ENCODE data around the gene SF1.

SF1 gene

DNA sequence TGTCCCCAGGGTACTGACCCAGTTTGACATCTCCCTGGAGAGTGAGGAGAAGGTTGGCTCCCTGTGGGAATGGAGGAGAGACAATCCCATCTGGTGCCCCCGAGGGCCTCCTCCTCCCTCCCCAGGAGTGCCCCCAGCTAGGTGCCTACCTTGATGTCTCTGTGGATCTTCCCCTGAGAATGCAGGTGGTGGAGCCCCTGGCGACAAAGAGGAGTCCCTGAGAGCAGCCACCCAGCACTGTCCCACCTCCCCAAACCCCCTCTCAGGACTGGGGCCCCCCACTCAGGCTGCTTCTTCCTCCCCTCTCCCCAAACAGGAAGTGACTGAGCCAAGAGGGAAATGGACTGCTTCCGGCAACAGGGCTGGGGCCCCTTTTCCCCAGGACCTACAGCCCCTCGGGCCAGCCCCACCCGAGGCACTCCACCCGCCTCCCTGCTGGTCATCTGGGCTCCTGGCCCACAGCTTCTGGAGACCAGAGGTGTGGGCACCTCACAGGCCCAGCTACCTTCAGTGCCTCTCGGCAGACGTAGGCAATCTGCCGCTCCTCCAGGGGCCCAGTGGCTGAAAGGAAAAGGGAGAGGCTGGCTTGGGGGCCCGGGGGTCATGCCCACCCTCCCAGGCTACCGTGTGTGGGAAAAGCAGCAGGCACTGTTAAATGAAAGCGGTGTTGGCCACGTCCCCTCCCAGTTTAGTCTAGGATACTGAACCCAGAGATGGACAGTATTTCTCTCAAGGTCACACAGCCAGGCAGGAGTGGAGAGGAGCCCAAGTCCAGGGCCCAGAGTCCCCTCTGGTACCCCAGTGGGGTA lies 23.4 kb upstream of the SF1 start:
- DNase-seq: no peak

- DNase-seq: no peak
Measured at GRCh38 chr11:64801158-64801464, 22.8 kb upstream of the SF1 start.

GRCh38 chr11:64800303-64801157 lies 22.2 kb upstream of the SF1 start:
- DNase-seq: no peak

DNA sequence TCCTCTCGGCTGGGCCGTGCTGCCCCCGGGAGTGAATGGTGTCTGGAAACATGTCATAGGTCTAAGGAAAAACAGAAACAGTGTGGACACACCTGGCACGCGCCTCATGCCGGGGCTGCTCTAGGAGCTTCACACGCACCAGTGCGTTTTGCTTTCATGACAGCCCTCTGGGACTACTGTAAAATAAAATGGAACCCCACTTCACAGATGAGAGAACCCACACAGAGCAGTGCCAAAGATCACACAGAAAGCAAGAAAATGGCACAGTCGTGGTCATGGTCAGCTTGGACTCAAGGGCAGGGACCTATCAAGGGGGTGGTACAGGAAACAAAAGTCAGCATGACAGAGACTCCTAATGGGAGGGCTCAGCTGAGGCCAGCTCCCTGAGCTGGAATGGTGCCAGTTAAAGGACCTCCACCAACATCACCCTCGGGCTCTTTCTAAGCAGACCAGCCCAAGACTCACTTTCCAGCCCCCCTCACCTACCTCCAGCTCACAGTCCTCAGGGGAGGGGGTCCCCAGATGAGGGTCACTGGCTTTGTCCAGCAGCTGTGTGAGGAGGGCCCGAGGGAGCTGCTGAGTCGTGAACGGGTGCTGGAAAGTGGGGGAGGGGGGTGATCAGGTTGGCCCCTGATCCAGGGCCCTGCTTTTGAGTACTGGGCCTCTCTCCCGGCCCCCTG lies 21.4 kb upstream of the SF1 start:
- no peak for DNase-seq

DNA sequence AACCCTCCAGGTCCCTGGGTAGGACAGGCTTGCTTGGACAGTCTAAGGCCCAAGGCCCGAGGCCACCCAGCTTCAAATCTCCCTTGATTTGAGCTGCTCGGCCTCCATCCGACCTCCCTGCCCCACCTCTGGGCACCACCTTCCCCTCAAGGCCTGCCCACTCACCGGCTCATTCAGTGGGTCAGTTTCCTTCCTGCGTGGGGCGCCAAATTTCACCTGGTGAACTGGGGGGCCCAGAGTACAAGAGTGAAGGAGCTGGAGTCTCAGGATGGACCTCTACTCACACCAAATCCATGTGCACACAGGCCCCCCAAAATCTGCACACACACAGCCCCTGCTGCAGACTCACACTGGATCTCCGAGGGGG lies 20.9 kb upstream of the SF1 start:
- DNase-seq: no peak

DNA sequence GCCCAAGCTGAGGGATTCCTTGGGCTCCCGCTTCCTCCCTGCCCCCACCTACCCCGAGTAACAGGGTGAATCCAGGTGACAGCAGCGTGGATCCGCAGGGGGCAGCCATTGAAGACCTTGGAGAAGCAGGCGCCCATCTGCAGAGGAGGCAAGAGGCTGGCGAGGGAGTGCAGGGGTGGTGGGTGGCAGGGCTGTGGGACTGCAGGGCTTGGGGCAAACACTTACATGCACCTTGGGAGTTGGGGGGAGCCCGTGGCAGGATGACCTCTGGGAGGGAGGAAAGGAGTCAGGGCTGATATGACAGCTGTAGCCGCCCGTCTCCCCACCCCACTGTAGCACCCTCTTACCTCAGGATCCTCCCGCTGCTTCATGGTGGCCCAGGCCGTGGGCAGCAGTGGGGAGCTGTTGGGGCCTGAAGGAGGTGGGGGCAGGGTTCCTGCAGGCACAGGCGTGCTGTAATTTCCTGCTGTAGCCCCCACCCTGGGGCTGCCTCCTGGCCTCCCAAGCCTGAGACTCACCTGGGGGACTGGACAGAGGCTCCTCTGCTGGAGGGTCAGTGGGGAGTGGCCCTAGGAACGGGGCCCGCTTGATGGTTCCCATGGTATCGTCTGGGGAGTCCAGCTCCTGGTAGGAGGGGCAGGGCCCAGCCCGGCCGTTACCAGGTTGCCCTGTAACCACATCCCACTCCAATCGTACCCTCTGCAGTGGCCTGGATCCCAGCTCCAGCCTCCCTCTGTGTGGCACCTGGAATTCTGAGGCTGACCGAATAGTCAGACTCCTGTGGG lies 18.6 kb upstream of the SF1 start:
- DNase-seq: no peak

GRCh38 chr11:64796047-64796756 lies 17.9 kb upstream of the SF1 start:
- DNase-seq: no peak

DNA sequence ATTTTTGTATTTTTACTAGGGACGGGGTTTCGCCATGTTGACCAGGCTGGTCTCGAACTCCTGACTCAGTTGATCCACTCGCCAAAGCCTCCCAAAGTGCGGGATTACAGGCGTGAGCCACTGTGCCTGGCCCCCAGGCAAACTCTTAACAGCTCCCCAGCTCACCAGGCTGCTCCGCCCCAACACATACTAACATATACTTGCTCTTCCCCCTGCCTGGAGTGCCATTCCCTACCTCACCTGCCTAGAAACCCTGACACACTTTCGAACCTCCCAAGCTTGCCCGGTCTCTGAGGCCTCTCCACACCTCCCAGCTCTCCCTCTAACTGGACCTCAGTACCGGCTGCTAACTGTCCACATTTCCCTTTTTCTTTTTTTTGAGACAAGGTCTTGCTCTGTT lies 16.2 kb upstream of the SF1 start:
- DNase-seq: no peak

- no peak for DNase-seq
Measured at GRCh38 chr11:64793271-64794160, 15.2 kb upstream of the SF1 start.

DNA sequence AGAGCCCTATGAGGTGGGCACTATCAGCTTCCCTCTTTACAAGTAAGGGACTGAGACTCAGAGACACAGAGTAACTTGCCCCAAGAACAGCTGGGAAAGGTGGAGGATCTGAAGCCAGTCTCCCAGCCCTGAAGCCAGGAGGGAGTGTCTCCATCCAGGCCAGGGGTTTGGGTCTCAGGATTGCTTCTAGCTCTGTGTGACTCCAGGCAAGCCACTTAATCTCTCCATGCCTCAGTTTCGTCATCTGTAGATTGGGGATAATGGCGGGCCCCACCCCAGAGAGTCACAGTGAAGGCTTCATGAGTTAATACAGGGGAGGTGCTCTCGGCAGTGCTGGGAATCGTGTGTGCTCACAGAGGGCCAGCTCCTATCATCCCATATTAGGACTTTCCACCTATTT lies 14.1 kb upstream of the SF1 start:
- DNase-seq: no peak

GRCh38 chr11:64791781-64792291 lies 13.5 kb upstream of the SF1 start:
- no peak for DNase-seq

DNA sequence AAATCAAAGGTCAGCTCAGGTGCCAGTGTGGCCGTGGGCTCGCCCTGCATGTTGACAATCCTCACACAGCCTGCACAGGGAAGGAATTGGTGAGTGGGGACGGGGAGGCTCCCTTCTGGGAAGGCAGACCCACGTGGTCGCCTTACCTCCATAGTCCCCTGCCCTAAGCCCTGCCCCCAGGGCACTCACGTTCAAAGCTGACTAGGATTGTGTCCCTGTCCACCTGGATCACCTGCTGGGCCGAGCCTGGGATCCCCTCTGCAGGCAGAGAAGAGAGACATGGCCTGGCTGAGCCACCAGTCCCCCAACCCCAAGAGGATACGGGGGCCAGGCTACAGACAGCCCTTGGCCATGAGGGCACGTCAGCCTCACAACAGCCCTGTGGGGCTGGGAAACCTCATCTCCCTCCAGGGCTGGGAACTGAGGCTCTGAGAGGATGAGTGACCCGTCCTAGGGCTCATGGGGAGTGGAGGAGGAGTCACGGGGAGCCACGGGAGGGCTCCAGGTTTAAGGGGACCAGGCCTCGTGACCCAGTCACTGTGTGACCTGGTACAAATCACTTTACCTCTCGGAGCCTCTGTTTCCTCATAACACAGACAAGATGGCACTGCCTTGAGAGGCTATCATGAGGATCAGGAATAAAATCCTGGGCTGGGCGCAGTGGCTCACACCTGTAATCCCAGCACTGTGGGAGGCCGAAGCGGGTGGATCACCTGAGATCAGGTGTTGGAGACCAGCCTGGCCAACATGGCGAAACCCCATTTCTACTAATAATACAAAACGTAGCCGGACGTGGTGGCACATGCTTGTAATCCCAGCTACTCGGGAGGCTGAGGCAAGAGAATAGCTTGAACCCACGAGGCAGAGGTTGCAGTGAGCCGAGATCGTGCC lies 12.1 kb upstream of the SF1 start:
- DNase-seq: no peak

GRCh38 chr11:64789331-64790204 lies 11.2 kb upstream of the SF1 start:
- no peak for DNase-seq

DNA sequence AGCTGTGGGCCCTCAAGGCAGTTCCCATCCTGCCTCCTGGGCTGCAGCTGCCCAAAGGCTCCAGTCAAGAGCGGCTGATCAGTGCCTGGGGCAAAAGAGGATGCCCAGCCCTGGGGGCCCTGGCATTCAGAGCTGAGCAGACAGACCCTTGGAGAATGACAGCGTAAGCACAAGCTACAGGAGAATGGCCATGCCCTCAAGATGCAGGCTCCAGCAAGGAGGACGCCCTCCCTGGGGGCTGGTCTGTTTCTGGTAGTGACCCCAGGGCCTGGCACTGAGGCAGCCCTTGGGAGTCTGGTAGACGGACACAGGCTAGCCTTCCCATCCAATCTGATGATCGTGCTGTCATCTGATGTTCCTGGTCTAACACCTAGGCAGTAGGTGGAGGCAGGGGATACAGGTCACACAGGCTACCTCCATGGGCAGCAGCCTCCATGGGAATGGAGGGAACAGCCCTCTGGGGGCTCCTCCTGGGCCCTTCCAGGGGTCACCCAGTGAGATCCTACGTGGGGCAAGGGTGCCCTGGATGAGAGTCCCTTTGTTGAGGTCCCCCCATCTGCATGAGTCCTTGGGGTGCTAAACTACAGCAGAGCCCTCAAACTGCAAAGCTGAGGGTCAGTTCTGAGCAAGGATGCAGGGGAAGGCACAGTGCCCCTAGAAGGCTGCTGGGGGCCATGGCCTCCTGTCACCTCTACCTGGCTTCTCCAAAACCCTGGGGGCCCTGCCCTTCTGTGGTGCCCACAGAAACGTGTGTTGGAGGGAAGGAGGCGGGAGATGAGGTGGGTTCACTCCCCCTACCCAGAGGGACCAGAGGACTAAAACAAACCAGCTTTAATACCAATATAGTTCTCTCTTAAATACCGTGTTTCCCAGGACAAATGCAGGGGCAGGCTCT lies 10.2 kb upstream of the SF1 start:
- no peak for DNase-seq

DNA sequence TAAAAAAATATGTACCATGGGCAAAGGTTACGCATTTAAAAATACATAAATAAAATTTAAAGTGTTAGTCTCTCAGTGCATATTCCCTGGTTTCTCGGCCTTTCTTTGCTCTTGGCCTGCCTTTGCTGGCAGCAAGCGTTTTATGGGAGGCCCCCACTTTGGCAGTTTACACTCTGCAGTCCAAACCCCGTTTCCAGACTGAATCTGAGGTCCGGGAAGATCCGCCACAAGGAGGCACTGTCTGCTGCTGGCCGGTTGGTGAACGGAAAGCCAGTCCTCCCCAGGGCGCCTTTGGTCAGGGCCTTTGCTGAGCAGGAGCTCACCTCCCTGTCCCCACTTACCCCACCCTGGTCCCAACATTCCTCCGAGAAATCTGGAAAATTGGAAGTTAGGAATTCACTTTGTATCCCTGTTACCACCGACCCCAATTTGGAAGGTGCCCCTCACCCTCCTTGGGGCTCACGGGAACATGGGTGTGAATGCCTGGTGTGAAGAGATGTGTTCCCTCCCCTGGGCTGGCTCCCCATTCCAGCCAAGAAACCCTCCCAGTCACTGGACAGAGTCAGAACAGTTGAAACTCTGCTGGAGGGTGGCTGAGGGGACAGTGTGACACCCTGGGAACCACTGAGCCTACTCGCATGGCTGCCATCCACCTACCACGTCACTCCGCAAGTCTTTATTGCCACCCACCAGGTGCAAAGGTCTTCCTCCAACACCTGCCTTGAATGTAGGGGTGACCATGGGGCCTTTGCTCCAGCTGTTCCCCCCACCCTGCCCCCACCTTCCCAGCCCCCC lies 9.4 kb upstream of the SF1 start:
- DNase-seq: peak in 3 of 4 experiments; percentile 34 to 55 (median 43)

GRCh38 chr11:64786308-64786707 lies 8.0 kb upstream of the SF1 start:
- DNase-seq: no peak

Measured in activated naive CD4-positive, alpha-beta T cell (primary cell).